ENCODE results near the gene LMTK3. TPM values are rescaled to one million over a fixed set of nuclear protein-coding genes. Genes with fewer than 3 reads are reported as not detected.

Gene LMTK3
- total RNA-seq, 1 experiment from 2014 or later = 10.6 TPM

GRCh38 chr19:48465215-48465614, 46.4 kb downstream of the LMTK3 start:
- Histone ChIP-seq H3K27ac (ENCODE audit: low read length) (no peak overlapping the region), H3K9me3 (ENCODE audit: control insufficient read depth, insufficient read depth, low read depth, low read length) (no peaks in the 10 kb centered on the region), H3K27me3 (ENCODE audit: control insufficient read depth, insufficient read depth, low read length) (no peaks in the 10 kb centered on the region), H3K36me3 (ENCODE audit: control insufficient read depth, insufficient read depth, low read length) (no peaks in the 10 kb centered on the region), H3K4me1 (ENCODE audit: control insufficient read depth, insufficient read depth, low read length) (peaks cover 2% of the 10 kb centered on the region), H3K4me3 (ENCODE audit: low read depth in 2 of 2, low read length in 2 of 2) (no peak overlapping the region)
- no TSS peak for BruUV-seq (replicated peaks)
- no peak for DNase-seq (ENCODE audit: low read depth, low spot score)
- ChIA-PET POLR2A (no interaction called here), CTCF (no interaction called here)
- in situ Hi-C loops (cut with HindIII; ENCODE audit: low pct_unique_long_range_greater_than_20kb, low sequenced_read_pairs) = no loop called here
- ATAC-seq = no peak
- TF ChIP-seq TCF7L2 (IDR thresholded peaks at IDR 0.05; ENCODE audit: low read depth, low read length) (no peak), CTCF (IDR thresholded peaks at IDR 0.05) (no peak), POLR2AphosphoS5 (IDR thresholded peaks at IDR 0.05; ENCODE audit: low read depth, low read length) (no peak), REST (IDR thresholded peaks at IDR 0.05; ENCODE audit: insufficient read depth in 1 of 2, low read depth in 2 of 2, low read length in 1 of 2) (no peak), SIN3A (IDR thresholded peaks at IDR 0.05; ENCODE audit: borderline replicate concordance, insufficient read depth, low read depth, low read length) (no peak)
- intact Hi-C loops (cut with micrococcal nuclease; ENCODE audit: unreplicated experiment) = no loop called here

GRCh38 chr19:48461982-48462655, 49.5 kb downstream of the LMTK3 start:
- peak; percentile 69; the same call in 1 of the 2 replicates for ATAC-seq
- in situ Hi-C loops (cut with HindIII; ENCODE audit: low pct_unique_long_range_greater_than_20kb, low sequenced_read_pairs) = no loop called here

More at GRCh38 chr19:48461982-48462655, 49.5 kb downstream of the LMTK3 start:
- intact Hi-C loops (cut with micrococcal nuclease; ENCODE audit: unreplicated experiment) = no loop called here
- POLR2A ChIA-PET = no interaction called here
- TF ChIP-seq REST (IDR thresholded peaks at IDR 0.05; ENCODE audit: insufficient read depth in 1 of 2, low read depth in 2 of 2, low read length in 1 of 2) (no peak), SIN3A (IDR thresholded peaks at IDR 0.05; ENCODE audit: borderline replicate concordance, insufficient read depth, low read depth, low read length) (no peak), CTCF (IDR thresholded peaks at IDR 0.05) (no peak), TCF7L2 (IDR thresholded peaks at IDR 0.05; ENCODE audit: low read depth, low read length) (no peak), POLR2AphosphoS5 (IDR thresholded peaks at IDR 0.05; ENCODE audit: low read depth, low read length) (no peak)
- CTCF ChIA-PET = no interaction called here
- BruUV-seq (replicated peaks) = no TSS peak
- no peak overlapping the region for H3K4me3 ChIP-seq (ENCODE audit: low read depth in 2 of 2, low read length in 2 of 2)
- H3K27ac ChIP-seq (ENCODE audit: low read length) = no peak overlapping the region
- H3K4me1 ChIP-seq (ENCODE audit: control insufficient read depth, insufficient read depth, low read length) = no peaks in the 10 kb centered on the region
- H3K36me3 ChIP-seq (ENCODE audit: control insufficient read depth, insufficient read depth, low read length) = no peaks in the 10 kb centered on the region
- H3K9me3 ChIP-seq (ENCODE audit: control insufficient read depth, insufficient read depth, low read depth, low read length) = no peaks in the 10 kb centered on the region
- no peaks in the 10 kb centered on the region for H3K27me3 ChIP-seq (ENCODE audit: control insufficient read depth, insufficient read depth, low read length)
- no peak for DNase-seq (ENCODE audit: low read depth, low spot score)
